ENCODE data around the gene ABCB6.

ABCB6 gene

GRCh38 chr2:219199470-219200211 lies 19.1 kb downstream of the ABCB6 start:
- no peak for TF ChIP-seq CTCF (IDR thresholded peaks at IDR 0.05; ENCODE audit: insufficient read depth, low read depth, low read length, missing control alignments)
- no peak overlapping the region for H3K4me3 ChIP-seq (ENCODE audit: low read length)
- no peak for DNase-seq (ENCODE audit: low read depth)

- DNase-seq (ENCODE audit: low read depth) = no peak
- H3K4me3 ChIP-seq (ENCODE audit: low read length) = no peak overlapping the region
- no peak for TF ChIP-seq CTCF (IDR thresholded peaks at IDR 0.05; ENCODE audit: insufficient read depth, low read depth, low read length, missing control alignments)
These were observed 19.8 kb downstream of the ABCB6 start for GRCh38 chr2:219198974-219199373.

DNA sequence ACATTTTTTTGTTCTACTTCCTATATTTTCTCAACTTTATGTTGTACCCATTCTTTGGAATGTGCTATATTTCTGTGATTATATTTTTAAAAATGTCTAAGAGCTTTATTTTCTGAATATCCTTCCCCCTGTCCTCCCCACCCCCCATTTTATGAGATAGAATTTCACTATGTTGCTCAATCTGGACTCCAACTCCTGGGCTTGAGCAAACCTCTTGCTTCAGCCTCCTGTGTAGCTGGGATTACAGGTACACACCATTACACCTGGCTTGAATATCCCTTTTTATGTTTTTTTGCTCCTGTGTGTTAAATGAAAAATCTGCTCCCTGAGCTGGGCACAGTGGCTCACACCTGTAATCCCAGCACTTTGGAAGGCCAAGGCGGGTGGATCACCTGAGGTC lies 21.4 kb downstream of the ABCB6 start:
- DNase-seq (ENCODE audit: low read depth) = no peak
- TF ChIP-seq CTCF (IDR thresholded peaks at IDR 0.05; ENCODE audit: insufficient read depth, low read depth, low read length, missing control alignments) = no peak
- H3K4me3 ChIP-seq (ENCODE audit: low read length) = no peak overlapping the region

DNA sequence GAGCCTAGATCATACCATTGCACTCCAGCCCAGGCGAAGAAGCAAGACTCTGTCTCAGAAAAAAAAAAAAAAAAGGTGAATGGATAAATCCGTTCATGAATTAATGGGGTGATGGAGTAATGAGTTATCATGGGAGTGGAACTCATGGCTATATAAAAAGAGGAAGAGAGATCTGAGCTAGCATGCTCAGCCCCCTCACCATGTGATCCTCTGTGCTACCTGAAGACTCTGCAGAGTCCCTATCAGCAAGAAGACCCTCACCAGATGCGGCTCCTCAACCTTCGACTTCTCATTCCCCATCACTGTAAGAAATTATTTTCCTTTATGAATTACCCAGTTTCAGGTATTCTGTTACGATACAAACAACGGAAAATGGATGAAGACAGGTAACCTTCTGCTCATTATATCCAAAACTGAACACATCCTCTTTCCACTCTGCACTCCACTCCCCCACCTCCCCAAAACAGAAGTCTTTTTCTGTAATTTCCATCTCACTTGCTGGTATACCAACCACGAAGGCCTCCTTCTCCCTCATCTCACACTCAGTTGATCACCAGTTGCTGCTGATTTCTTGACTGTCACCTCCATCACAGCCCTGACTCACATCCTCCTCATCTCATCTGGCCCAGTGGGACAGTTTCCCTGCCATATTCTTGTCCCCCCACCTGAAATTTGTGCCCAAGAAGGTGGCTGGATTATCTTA lies 31.9 kb downstream of the ABCB6 start:
- no peak for TF ChIP-seq CTCF (IDR thresholded peaks at IDR 0.05; ENCODE audit: insufficient read depth, low read depth, low read length, missing control alignments)
- DNase-seq (ENCODE audit: low read depth) = no peak
- H3K4me3 ChIP-seq (ENCODE audit: low read length) = no peak overlapping the region

GRCh38 chr2:219184121-219184520 lies 34.6 kb downstream of the ABCB6 start:
- no peak overlapping the region for H3K4me3 ChIP-seq (ENCODE audit: low read length)
- TF ChIP-seq CTCF (IDR thresholded peaks at IDR 0.05; ENCODE audit: insufficient read depth, low read depth, low read length, missing control alignments) = no peak
- no peak for DNase-seq (ENCODE audit: low read depth)

- no peak overlapping the region for H3K4me3 ChIP-seq (ENCODE audit: low read length)
- DNase-seq (ENCODE audit: low read depth) = no peak
- no peak for TF ChIP-seq CTCF (IDR thresholded peaks at IDR 0.05; ENCODE audit: insufficient read depth, low read depth, low read length, missing control alignments)
These were observed 35.5 kb downstream of the ABCB6 start for GRCh38 chr2:219183151-219183772.

Measured in epithelial cell of esophagus (primary cell).